Embryonic facial prominence (tissue), 1 donor: ENCODE data around the gene RNU5D-1.

Experiments
- DNase-seq: peaks from one replicate; pipeline ENCODE4 v3.0.0-alpha.2; 2016; ENCODE audit errors: extremely low spot score

The RNU5D-1 gene

GRCh38 chr1:44733365-44733764 lies 2.4 kb upstream of the RNU5D-1 start:
- no peak for DNase-seq

GRCh38 chr1:44724955-44725698 lies 5.8 kb downstream of the RNU5D-1 start:
- no peak for DNase-seq

DNA sequence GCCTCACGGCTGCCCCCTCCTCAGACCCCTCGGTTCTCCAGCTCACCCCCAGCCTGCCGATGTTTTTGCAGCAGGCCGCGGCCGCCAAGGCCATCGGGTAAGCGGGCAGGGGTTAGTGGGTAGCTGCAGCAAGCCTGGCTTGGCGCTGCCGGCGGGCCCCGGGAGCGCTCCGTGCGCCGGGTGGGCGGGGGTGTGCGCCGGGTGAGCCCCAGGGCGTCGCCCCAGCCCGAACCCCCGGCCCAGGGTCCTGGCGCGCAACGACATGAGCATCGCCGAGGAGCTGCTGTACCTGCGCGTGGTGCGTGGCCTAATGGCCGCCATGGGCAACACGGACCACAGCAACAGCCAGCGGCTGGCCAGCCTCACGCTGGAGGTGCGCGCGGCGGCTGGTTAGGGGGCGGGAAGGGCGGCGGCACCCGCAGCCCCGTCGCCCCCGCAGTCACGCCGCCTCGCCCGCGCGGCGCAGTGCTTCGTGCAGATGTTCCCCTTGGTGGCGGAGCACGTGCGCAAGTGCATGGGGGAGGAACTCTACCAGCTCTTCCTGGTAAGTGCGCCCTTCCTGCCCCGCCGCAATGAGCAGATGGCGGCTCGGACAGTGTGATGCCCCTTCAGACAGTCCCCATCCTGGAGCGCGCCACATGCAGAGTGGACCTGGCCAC lies 6.5 kb downstream of the RNU5D-1 start:
- no peak for DNase-seq

- no peak for DNase-seq
These were observed 7.3 kb downstream of the RNU5D-1 start for GRCh38 chr1:44723496-44724295.

DNA sequence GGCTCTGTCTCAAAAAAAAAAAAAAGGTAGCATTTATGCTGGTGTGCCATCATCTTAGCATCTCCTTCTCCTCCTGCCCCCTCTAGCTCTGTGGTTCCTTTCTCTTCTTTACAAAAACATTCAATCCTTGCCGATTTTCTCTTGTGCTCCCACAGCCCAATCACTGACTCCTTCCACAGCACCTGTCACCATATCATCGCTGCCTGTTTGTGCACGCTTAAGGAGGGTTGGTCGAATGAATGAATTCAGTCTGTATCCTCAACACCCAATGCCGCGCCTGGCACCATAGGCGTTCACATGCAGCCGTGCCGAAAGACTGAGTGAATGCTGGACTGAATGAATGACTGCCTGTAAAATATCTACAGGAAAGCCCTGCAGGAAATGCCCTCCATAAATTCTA lies 7.9 kb downstream of the RNU5D-1 start:
- no peak for DNase-seq

GRCh38 chr1:44721485-44722361 lies 9.2 kb downstream of the RNU5D-1 start:
- peak; percentile 18 for DNase-seq

- DNase-seq: no peak
These were observed 10.7 kb downstream of the RNU5D-1 start for GRCh38 chr1:44720281-44720680.

- no peak for DNase-seq
These were observed 11.7 kb downstream of the RNU5D-1 start for GRCh38 chr1:44719318-44719717.

- no peak for DNase-seq
These were observed 12.9 kb downstream of the RNU5D-1 start for GRCh38 chr1:44718091-44718490.

GRCh38 chr1:44717653-44718052 lies 13.3 kb downstream of the RNU5D-1 start:
- no peak for DNase-seq

GRCh38 chr1:44717156-44717555 lies 13.8 kb downstream of the RNU5D-1 start:
- DNase-seq: no peak

DNA sequence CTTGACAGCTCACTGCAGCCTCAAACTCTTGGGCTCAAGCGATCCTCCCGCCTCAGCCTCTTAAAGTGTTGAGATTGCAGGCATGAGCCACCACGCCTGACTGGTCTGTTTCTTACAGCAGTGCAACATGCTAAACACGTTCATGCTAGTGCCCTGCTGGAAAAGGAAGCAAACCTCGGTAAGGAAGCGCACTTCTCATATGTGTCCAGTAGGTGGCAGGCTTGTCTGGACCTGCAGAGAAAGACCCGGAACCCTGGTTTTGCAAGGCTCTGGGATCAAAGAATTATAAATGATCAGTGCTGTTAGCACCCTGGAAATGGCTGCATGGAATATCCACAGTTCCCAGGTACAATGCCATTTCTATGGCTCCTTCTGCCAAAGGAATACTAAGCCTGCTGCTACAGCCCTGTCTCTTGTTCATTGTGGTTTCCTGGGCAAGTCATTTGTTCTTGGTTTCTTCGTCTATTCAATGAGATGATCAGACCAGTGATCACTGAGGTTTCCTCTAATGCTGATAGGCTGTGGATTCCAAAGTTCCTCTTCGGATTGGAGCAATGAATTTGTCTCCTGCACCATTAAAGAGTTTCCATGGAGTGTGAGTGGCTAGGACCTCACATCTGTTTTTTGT lies 15.9 kb downstream of the RNU5D-1 start:
- DNase-seq: peak; percentile 28

GRCh38 chr1:44714532-44714931 lies 16.4 kb downstream of the RNU5D-1 start:
- no peak for DNase-seq

DNA sequence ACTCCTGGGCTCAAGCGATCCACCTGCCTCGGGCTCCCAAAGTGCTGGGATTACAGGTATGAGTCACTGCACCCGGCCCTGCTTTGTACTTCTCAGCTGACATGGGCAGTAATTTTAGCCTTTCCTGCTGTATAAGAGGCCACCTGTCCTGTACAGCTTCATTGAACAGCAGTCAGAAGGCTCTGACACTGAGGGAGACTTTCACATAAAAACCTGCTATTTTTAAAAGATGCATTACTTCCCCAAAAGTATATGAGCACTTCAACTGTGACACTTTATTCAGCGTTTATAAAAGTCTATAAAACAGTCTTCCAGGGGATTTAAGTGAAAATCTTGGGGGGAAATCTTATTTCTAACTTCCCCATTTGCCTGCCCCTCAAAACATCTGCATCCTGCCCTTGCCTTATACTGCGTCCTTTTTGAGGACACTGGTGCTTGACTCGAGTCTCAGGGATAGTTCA lies 17.6 kb downstream of the RNU5D-1 start:
- DNase-seq: no peak

GRCh38 chr1:44707959-44708831 lies 22.8 kb downstream of the RNU5D-1 start:
- DNase-seq: no peak

DNA sequence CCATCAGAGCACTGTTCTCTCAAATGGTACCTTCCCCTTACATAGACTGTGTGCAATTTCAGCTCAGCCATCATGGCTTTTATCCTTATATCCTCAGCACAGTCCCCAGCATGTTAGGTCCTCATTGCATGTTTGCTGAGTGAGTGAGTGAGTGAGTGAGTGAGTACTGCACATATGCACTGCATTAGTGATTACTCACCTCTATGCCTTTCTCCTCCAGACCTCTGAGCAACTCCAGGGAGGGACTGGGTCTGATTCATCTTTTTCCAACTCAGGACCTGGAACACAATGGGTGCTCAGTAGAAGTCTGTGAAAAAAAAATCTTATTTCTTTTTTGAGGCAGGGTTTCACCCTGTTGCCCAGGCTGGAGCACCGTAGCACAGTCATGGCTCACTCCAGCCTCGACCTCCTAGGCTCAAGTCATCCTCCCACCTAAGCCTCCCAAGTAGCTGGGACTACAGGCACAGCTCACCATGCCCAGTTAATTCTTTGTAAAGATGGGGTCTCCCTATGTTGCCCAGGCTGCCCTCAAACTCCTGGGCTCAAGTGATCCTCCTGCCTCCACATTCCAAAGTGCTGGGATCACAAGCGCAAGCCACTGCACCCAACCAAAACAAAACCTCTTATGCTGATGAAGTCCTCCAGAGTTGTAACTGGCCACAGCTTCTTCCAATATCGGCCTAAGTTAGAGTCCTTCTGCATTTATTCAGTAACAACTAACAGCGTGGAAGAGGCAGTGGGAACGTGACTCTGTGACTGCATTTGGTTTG lies 23.7 kb downstream of the RNU5D-1 start:
- DNase-seq: no peak

- DNase-seq: no peak
These were observed 25.0 kb downstream of the RNU5D-1 start for GRCh38 chr1:44705938-44706337.

DNA sequence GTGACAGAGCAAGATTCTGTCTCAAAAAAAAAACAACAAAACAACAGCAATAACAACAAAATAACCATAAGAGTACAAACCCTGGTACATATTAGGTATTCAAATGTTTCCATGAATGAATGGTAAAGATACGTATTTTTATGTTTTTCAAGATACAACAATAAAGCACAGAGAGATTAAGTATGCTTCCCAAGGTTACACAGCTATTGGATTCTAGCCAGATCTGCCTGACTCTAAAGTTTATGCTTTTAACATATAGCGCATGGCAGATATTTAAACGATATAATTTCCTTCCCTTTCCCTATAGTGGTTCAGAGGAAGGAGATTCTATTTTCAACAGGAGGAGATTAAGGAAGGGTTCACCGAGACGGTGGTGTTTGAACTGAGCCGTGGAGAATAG lies 25.5 kb downstream of the RNU5D-1 start:
- no peak for DNase-seq

DNA sequence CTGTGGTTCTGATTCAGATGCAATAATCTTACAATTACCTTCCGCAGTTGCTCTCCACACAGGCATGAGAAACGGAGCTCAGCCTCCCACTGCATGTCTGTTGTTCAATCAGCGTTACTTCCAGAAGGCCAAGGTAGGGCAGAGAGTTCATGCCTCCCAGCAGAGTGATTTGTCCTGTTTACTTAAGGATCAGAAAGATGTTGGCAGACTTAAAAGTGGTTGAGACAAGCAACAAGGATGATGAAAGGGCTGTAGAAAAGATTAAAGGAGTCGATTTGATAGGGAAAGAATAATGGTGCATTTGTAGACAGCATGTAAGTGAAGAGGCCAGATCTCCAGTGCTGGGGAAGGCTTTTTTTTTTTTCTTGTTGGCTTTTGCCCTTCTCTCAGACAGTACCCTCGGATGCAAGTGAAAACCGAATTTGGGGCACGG lies 29.8 kb downstream of the RNU5D-1 start:
- DNase-seq: no peak
